ENCODE data around the gene TMC3.

The TMC3 gene

DNA sequence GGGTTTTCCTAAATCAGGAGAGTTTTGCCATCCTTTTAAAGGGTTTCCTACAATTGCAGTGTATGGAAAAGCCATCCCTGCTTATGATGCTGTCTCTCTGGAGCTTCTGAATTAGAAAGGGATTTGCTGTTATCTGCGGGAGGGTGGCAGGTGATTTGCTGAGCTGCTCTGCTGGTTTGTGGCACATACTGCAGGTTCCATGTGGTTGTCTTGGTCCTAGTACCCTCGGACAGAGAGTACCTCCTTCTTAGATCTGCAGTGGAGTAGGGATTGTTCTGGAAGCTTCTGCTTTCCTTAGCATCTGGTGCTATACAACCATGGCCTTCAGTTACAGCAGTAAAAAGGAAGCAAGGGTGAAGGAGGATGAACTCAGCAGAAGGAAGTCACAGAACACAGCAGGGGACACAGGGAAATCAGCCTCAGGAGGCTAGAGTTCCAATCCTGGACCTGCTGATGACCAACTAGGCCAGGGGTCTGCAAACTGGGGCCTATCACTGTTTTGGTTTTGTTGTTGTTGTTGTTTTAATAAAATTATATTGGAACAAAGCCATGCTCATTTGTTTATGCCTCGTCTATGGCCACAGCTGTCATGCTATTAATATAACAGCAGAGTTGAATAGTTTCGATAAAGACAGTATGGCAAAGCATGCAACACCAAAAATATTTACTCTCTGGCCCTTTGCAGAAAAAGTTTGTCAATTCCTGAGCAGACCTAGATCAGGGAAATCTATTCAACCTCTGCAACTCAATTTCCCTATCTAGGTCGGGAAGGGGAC is 89.6 kb downstream of the TMC3 start:
- DNase-seq (ENCODE audit: low spot score): no peak
- in situ Hi-C loops (cut with MboI; ENCODE audit: low pct_unique_long_range_greater_than_20kb, low sequenced_read_pairs, unreplicated experiment): loop anchor here (5.0 to 25.0 kb wide), 3 partner anchors 118 to 653 kb away; partner anchors contain the start of gene MESD
- TF ChIP-seq, protein P1, sequence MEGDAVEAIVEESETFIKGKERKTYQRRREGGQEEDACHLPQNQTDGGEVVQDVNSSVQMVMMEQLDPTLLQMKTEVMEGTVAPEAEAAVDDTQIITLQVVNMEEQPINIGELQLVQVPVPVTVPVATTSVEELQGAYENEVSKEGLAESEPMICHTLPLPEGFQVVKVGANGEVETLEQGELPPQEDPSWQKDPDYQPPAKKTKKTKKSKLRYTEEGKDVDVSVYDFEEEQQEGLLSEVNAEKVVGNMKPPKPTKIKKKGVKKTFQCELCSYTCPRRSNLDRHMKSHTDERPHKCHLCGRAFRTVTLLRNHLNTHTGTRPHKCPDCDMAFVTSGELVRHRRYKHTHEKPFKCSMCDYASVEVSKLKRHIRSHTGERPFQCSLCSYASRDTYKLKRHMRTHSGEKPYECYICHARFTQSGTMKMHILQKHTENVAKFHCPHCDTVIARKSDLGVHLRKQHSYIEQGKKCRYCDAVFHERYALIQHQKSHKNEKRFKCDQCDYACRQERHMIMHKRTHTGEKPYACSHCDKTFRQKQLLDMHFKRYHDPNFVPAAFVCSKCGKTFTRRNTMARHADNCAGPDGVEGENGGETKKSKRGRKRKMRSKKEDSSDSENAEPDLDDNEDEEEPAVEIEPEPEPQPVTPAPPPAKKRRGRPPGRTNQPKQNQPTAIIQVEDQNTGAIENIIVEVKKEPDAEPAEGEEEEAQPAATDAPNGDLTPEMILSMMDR (IDR thresholded peaks at IDR 0.05; ENCODE audit: extremely low read depth, insufficient read depth, missing control alignments): no peak

DNA sequence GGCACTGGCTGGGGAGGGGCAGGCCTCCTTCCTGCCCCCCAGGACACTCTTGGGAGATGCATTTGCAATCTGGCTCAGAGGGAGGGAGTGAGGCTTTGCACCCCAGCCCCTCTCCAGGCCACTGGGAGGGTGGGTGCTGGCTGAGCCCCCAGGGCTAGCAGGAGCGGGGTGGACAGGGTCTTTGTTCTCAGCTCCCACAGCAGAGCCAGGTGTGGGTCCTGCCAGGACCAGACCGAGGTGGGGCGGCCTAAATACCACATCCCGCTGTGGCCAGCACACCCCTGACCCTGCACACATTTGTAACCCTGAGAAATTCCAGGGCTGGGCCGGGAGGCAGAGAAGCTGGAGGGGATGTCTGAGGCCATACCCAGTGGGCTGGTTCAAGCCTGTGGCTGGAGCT is 91.1 kb downstream of the TMC3 start:
- in situ Hi-C loops (cut with MboI; ENCODE audit: low pct_unique_long_range_greater_than_20kb, low sequenced_read_pairs, unreplicated experiment): loop anchor here (5.0 to 25.0 kb wide), 3 partner anchors 119 to 654 kb away; partner anchors contain the start of gene MESD
- TF ChIP-seq, protein P1 (IDR thresholded peaks at IDR 0.05; ENCODE audit: extremely low read depth, insufficient read depth, missing control alignments): no peak
- no peak for DNase-seq (ENCODE audit: low spot score)

DNA sequence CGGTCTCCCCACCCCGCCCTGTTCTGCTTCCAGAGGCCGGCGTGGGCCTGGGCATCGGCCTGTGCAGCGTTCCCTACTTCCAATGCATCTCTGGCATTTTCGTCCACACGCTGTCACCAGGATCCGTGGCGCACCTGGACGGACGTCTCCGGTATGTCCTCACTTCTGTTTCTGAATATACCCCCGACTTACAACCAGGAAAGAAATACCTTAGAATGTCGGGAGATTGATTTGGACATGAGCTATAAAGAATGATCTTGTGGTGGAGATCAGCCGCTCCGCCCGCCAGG is 91.5 kb downstream of the TMC3 start:
- in situ Hi-C loops (cut with MboI; ENCODE audit: low pct_unique_long_range_greater_than_20kb, low sequenced_read_pairs, unreplicated experiment): loop anchor here (5.0 to 25.0 kb wide), 3 partner anchors 120 to 655 kb away; partner anchors contain the start of gene MESD
- no peak for DNase-seq (ENCODE audit: low spot score)
- TF ChIP-seq, protein P1 (IDR thresholded peaks at IDR 0.05; ENCODE audit: extremely low read depth, insufficient read depth, missing control alignments): no peak

DNA sequence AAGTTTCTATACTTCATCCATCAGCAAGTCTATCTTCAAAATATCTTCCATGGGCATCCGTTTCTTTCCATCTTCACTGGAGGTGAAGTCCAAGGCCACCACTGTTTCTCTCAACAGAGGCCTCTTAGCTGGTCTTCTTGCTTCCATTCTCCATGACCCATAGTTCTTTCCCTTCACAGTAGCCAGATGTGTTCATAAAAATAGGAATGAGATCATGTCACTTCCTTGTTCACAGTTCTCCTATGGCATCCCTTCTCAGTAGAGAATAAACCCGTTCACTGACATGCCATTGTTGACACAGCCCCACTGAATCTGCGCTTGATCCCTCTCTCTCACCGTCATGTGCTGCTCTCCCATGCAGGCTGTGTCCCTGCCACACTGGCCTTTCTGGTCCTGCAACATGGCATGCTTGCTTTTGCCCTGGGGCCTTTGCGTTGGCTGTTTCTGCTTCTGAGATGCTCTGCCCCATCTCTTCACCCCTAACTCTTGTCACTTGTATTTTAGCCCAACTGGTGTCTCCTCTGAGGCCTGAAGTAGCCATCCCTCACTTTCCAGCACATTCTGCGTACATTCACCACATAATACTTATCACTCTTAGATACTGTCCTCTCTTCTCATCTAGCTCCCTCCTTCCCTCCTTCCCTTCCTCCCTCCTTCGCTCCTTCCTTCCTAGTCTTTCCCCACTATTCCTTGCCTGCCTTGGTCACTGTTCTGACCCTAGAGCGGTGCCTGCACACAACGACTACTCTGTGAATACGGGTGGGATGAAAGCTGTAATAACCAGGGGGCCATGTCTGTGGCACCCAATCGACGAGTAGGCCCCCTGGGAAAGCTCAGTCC is 92.0 kb downstream of the TMC3 start:
- in situ Hi-C loops (cut with MboI; ENCODE audit: low pct_unique_long_range_greater_than_20kb, low sequenced_read_pairs, unreplicated experiment): loop anchor here (5.0 to 25.0 kb wide), 3 partner anchors 120 to 655 kb away; partner anchors contain the start of gene MESD
- TF ChIP-seq, protein P1 (IDR thresholded peaks at IDR 0.05; ENCODE audit: extremely low read depth, insufficient read depth, missing control alignments): no peak
- DNase-seq (ENCODE audit: low spot score): no peak

DNA sequence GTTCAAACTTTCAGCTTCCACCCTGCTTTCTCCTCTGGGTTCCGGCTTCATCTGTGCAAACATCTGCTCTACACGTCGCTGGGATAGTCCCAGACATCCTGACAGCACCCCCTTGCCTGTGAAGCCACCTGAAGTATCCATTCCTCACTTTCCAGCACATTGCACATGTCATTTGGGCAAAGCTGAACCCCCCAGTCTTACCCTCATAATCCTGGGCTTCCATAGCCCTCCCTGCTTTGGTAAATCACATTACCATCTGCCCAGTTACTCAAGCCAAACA is 92.6 kb downstream of the TMC3 start:
- DNase-seq (ENCODE audit: low spot score): no peak
- TF ChIP-seq, protein P1 (IDR thresholded peaks at IDR 0.05; ENCODE audit: extremely low read depth, insufficient read depth, missing control alignments): no peak
- in situ Hi-C loops (cut with MboI; ENCODE audit: low pct_unique_long_range_greater_than_20kb, low sequenced_read_pairs, unreplicated experiment): loop anchor here (5.0 to 25.0 kb wide), 3 partner anchors 121 to 656 kb away; partner anchors contain the start of gene MESD
